GM18519 (cell line): ENCODE results near the gene MSRB3.

Experiments
- ATAC-seq: cut with Tn5 transposase; IDR thresholded peaks from one replicate; pipeline ENCODE4 v1.9.1; 2021; ENCODE audit warnings: mild to moderate bottlenecking, moderate library complexity; ENCODE audit not compliant: unreplicated experiment, low FRiP score

The MSRB3 gene

GRCh38 chr12:65492998-65493912 lies 214.8 kb downstream of the MSRB3 start:
- ATAC-seq = no peak

GRCh38 chr12:65493913-65494245 lies 215.4 kb downstream of the MSRB3 start:
- no peak for ATAC-seq

DNA sequence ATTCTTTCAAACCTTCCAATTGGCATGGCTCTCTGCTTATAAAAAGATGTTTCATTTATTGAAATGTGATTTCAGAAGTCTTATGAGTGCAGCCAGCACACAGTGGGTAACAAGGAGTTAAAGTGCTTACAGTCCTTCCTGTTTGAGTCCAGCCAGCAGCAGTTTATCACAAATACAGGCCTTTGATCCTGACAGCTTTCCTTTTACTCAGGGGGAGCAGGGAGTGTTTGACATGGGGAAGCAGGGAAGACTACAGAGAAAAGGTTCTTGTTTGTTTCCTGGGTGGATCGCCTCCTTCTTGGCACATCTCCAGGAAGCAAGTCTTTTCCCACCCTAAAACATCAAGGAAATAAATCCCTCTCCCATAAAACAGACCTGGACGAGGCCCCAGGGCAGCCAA lies 216.1 kb downstream of the MSRB3 start:
- ATAC-seq = no peak

- no peak for ATAC-seq
Observed at GRCh38 chr12:65495233-65495632, 216.8 kb downstream of the MSRB3 start.

GRCh38 chr12:65496617-65497016 lies 218.1 kb downstream of the MSRB3 start:
- ATAC-seq = no peak

DNA sequence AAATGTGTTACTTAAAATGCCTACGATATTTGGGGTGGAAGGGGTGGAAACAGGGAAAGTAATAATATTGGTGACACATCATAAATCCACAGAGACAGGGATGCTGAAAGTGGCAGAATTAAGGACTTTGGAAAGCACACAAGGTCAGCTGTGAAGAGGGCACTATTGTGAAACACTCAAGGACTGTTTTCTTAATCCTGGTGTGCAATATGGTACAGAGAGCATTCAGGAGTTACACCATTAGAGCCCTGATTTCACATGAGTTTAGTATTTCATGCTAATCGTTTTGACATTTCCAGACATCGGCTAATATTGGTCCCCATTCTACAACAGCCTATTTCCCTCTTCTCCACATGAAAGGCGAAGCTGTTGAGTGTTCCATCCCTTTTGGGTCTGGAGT lies 219.2 kb downstream of the MSRB3 start:
- ATAC-seq = no peak

DNA sequence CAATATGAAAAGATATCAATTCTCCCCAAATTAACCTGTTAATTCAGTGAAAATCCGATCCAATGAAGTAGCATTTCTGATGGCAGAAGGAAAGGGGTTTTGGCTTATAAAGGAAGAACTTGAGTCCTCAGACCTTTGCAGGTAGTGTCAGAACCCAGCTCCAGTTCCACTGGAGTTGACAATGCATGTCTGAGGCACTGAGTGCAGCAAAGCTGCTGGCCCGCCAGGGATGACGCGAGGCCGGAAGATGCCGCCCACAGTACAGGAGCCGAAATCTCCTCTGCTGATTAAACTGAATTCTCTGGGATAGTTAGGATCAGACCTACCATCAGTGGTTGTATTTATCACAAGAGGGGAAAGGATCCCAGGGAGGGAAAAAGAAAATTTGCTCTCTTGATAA lies 220.7 kb downstream of the MSRB3 start:
- ATAC-seq = no peak

DNA sequence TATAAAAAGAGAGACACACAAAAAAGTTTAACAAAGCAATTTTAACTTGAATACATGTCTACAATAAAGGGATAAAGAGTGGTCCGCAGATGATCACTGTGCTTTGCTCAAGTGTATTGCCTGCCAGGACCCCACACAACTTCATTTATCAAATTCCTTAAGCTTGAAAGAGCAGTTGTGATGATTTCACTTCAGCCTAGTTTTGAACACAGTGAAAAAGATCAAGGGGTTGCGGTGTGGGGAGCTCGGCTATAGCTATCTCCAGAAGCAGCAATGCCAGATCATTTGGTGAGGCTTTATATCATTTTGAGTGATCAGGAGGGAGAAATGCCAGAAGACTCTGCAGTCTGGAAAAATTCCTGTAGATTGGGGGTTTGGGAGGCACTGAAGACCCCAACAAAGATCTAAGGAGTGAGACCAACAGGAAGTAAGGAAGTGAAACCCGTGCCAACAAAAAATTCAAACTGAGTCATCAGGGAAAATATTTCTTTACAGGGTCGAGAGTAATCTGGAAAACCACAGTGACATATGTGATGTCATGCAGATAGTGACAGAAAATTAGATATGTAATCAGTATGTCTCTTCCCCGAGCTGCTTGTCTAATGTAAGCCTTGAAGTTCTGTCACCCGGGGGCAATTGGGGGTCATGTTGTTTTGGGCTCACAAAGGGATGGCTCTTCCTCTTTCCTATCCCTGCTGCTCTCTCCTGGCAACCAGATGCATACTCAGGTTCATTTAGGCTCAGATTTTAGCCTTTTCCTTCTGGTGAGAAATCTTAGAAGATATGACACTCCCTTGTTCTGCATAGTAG lies 221.8 kb downstream of the MSRB3 start:
- no peak for ATAC-seq

DNA sequence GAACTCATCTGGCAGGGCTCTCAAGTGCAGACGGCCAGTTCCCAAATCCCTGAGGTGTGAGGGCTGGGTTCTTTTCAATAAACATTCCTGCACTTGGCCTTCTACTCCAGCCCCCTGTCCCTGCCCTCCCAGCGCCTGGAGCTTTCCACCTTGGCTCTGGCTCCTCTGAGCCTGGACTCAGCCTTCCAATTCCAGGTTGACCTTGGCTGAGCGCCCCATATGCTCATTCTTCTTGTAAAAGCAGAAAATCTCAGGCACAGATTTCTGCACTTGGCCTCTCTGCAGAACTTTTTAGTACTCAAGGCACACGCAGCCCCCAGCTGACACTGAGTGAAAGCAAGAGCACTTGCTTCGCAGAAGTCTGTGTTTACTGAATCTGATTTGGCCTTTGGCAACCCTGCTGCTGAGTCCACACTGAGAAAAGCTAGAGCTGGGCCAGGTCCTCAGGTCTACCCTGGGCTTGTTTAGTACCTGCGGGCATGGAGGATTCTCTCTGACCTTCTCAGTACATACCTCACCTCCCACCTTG lies 222.7 kb downstream of the MSRB3 start:
- no peak for ATAC-seq

DNA sequence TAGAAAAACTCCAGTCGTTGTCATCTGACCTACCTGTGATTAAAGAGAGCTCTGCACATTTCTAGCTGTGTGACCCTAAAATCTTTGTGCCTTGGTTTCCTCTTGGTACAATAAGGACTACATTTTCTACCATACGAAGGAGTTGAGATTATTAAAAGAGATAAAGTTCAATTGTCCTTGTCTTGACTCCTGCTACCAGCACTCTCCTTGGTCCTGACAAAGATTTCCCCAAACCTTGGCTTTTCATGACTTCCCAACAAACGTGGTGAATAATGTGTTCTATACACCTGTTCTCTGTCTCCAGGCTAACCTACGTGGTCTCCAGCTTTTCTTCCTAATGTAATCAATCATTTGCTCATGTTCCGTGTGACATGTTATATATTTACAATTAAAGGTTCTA lies 223.5 kb downstream of the MSRB3 start:
- ATAC-seq = no peak

DNA sequence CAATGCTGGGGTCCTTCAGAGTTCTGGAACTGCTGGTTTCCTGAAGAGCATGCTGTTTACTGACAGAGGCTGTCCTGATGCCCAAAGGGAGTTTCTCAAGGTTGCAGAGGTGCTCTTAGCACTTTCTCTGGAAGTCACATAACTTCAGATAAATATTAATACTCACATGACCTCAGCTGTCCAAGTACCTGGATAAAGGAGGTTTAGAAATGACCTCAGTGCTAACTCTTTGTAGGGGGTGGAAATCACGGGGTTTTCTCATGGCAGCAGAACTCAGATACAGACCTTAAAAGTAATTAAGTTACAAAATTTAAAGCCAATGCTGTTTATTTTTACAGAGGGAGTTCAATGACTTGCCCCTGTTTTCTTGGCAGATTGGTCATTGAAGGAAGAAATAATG lies 225.9 kb downstream of the MSRB3 start:
- ATAC-seq = no peak

DNA sequence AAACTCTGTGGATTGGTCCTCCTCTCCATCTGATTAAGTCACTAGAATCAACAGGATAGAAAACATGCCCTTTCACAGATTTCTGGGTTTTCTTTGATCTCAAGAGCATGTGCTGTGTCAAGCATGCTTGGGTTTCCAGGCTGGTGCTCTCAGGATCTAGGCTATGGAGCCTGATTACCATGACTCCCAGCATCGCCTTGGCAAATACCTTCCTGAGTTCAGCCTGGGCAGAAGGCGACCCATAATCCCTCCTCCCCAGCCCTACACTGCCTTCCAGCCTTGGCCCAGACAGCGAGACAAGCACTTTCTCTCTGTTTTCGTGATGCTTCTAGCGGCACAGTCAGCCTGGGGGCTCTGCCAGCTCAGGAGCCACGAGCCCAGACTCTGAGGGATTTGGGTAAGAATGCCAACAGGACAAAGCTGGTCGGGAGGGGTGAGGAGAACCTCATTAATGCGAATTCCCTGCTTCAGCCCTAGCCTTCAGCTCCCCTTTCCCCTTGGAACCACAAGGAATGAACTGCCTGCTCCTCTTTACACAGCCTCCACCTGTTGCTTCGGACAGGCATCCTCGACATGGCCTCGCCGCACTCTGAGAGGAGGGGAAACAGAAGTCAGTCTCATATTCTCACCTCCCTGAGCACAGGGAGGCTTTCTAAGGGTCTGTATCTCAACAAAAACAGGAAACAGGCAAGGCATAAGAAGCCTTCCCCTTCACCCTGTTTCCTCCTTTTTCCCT lies 227.1 kb downstream of the MSRB3 start:
- no peak for ATAC-seq

DNA sequence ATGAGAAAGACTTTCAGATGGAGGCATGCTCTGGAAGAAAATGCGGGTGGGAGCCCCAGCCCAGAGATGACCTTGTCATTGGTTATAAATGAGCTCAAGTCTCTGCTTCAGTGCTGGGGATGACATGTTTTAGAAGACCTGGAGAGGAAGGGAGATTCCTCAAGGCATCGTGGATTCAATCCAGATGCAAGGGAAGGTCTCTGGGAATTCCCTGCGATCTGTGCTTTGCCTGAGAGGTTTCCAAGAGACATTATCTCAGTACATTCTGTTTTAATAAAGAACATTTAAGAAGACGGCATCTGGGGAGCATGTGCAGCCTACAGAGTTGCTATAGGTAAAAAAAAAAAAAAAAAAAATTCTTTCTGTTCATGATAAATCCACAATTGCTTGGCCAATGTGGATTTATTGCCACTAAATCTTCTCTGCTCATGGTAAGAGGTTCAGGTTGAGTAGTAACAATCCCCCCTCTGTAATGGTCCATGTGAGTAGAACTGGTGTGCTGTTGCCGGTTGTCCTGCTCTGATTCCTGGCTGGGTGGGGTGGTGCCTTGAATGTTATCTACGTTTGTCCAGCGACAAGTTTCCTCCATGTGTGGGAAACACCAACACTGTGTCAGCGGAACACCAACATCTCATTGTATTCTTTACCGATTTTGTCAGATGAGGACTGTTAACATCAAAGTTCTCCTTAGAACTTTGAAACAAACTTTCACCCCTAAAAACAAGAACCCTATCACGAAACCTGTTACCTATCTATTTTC lies 230.0 kb downstream of the MSRB3 start:
- no peak for ATAC-seq

GRCh38 chr12:65510007-65510406 lies 231.5 kb downstream of the MSRB3 start:
- no peak for ATAC-seq

GRCh38 chr12:65510584-65511050 lies 232.1 kb downstream of the MSRB3 start:
- no peak for ATAC-seq

GRCh38 chr12:65511134-65511834 lies 232.8 kb downstream of the MSRB3 start:
- no peak for ATAC-seq

DNA sequence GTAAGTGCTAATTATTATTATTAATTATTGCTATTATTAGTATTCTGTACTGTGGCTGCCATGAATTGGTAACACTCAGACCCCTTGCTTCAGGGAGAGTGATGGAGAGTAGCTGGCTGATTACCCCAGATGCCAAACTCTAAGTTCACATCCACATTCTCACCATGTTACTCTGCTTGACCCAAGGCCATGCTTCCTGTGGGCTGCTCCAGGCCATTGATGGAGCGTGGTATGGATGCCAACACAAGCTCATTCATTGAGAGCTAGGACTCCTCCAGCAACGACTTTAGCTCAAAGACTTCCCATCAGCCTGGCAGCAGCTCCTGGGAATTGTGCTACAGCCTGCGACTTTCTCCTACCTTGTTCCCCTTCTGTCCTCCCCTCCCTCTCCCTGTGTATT lies 233.4 kb downstream of the MSRB3 start:
- no peak for ATAC-seq
